Measurements from ENCODE around the gene INS. TPM values are rescaled to one million over a fixed set of nuclear protein-coding genes. Genes with fewer than 3 reads are reported as not detected.

The INS gene
- total RNA-seq, 2 experiments from 2014 or later = not detected

- no peaks in the 10 kb centered on the region for H3K36me3 Mint-ChIP-seq (ENCODE audit: low read depth)
- TF ChIP-seq, protein P1, sequence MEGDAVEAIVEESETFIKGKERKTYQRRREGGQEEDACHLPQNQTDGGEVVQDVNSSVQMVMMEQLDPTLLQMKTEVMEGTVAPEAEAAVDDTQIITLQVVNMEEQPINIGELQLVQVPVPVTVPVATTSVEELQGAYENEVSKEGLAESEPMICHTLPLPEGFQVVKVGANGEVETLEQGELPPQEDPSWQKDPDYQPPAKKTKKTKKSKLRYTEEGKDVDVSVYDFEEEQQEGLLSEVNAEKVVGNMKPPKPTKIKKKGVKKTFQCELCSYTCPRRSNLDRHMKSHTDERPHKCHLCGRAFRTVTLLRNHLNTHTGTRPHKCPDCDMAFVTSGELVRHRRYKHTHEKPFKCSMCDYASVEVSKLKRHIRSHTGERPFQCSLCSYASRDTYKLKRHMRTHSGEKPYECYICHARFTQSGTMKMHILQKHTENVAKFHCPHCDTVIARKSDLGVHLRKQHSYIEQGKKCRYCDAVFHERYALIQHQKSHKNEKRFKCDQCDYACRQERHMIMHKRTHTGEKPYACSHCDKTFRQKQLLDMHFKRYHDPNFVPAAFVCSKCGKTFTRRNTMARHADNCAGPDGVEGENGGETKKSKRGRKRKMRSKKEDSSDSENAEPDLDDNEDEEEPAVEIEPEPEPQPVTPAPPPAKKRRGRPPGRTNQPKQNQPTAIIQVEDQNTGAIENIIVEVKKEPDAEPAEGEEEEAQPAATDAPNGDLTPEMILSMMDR (IDR thresholded peaks at IDR 0.05) = no peak
- Histone ChIP-seq H3K36me3 (ENCODE audit: insufficient read depth, low read length) (no peaks in the 10 kb centered on the region), H3K27ac (ENCODE audit: low read depth in 1 of 2, low read length in 2 of 2) (no peak overlapping the region), H3K4me3 (ENCODE audit: low read length) (no peak overlapping the region), H3K9me3 (ENCODE audit: control insufficient read depth in 1 of 2, insufficient read depth in 1 of 2, low read length in 2 of 2) (peaks cover 0 to 12% of the 10 kb centered on the region in 2 experiments), H3K27me3 (ENCODE audit: control insufficient read depth in 1 of 2, insufficient read depth in 2 of 2, low read length in 2 of 2) (peaks cover 0 to 18% of the 10 kb centered on the region in 2 experiments), H3K4me1 (ENCODE audit: insufficient read depth, low read length) (no peaks in the 10 kb centered on the region)
- intact Hi-C loops (cut with DNase I, micrococcal nuclease) = no loop called here
- no peak for DNase-seq
- ChIA-PET POLR2A (no interaction called here), CTCF (no interaction called here)
- no peaks in the 10 kb centered on the region for H3K9me3 Mint-ChIP-seq
- H3K4me3 Mint-ChIP-seq = no peak overlapping the region
- H3K4me1 Mint-ChIP-seq (ENCODE audit: low read depth) = no peaks in the 10 kb centered on the region
- no peak overlapping the region for H3K27ac Mint-ChIP-seq
- H3K27me3 Mint-ChIP-seq = peaks cover 32% of the 10 kb centered on the region
- ATAC-seq (ENCODE audit: poor library complexity) = no peak
Observed at GRCh38 chr11:2121227-2122130, 39.5 kb downstream of the INS start.

DNA sequence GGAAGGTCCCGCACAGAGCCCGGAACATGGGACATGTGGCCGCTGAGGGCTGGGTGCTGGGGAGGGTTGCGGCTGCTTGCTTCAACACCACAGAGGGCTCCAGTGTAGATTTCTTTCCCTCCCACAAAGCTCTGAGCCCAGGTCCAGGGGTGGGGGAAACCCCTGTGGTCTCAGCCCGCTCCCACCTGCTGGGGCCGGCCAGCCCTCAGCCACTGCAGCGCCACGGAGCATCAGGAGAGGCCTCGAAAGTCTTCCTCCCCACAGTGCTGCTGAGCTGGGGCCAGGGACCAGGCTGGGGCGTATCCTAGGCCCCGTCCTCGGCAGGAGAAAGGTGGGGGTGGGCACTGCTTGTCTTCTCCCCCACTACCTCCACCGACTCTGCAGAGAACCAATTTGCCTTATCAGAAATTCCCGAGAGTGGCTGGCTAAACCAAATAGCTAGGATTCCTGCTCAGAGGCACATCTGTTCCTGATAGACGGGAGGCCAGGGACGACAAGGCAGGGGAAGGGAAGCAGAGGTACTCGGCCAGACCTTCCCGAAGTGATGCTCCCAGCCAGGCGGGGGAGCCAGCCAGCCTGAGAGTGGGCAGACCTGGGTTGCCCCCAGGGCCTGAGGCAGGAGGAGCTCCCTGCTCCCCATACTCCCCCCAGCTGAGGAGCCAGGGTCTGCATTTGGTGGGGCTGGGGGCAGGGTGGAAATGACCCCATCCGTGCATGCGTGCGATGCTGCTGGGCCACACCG lies 40.5 kb downstream of the INS start:
- no peak overlapping the region for H3K4me3 ChIP-seq (ENCODE audit: low read length)
- intact Hi-C loops (cut with DNase I, micrococcal nuclease) = no loop called here
- H3K4me3 Mint-ChIP-seq = no peak overlapping the region
- TF ChIP-seq, protein P1 (IDR thresholded peaks at IDR 0.05) = no peak
- DNase-seq (no peak), ATAC-seq (ENCODE audit: poor library complexity) (no peak)
- H3K27me3 ChIP-seq (ENCODE audit: control insufficient read depth in 1 of 2, insufficient read depth in 2 of 2, low read length in 2 of 2) = peaks cover 0 to 18% of the 10 kb centered on the region in 2 experiments
- H3K9me3 Mint-ChIP-seq = no peaks in the 10 kb centered on the region
- H3K27ac Mint-ChIP-seq = no peak overlapping the region
- no peaks in the 10 kb centered on the region for H3K4me1 Mint-ChIP-seq (ENCODE audit: low read depth)
- H3K9me3 ChIP-seq (ENCODE audit: control insufficient read depth in 1 of 2, insufficient read depth in 1 of 2, low read length in 2 of 2) = peaks cover 0 to 18% of the 10 kb centered on the region in 2 experiments
- POLR2A ChIA-PET = no interaction called here
- no peaks in the 10 kb centered on the region for H3K4me1 ChIP-seq (ENCODE audit: insufficient read depth, low read length)
- H3K27ac ChIP-seq (ENCODE audit: low read depth in 1 of 2, low read length in 2 of 2) = no peak overlapping the region
- CTCF ChIA-PET = no interaction called here
- H3K27me3 Mint-ChIP-seq = peaks cover 32% of the 10 kb centered on the region
- no peaks in the 10 kb centered on the region for H3K36me3 ChIP-seq (ENCODE audit: insufficient read depth, low read length)
- no peaks in the 10 kb centered on the region for H3K36me3 Mint-ChIP-seq (ENCODE audit: low read depth)

DNA sequence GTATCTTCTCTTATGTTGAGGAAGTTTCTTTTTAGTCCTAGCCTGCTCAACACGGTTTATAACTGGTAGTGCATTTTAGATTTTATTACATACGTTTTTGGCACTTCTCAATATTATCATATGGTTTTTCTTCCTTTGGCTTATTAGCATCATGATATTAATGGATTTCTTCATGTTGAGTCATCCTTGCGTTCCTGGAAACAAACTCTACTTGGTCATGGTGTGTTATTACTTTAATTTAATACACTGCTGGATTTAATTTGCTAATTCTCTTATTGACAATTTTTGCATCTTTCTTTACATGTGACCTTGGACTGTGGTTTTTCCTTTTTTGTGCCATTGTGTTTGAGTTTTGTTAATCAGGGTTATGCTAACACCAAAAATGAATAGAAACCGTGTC lies 42.3 kb downstream of the INS start:
- Histone ChIP-seq H3K27me3 (ENCODE audit: control insufficient read depth in 1 of 2, insufficient read depth in 2 of 2, low read length in 2 of 2) (peaks cover 0 to 18% of the 10 kb centered on the region in 2 experiments), H3K27ac (ENCODE audit: low read depth in 1 of 2, low read length in 2 of 2) (no peak overlapping the region), H3K4me3 (ENCODE audit: low read length) (no peak overlapping the region), H3K36me3 (ENCODE audit: insufficient read depth, low read length) (no peaks in the 10 kb centered on the region), H3K9me3 (ENCODE audit: control insufficient read depth in 1 of 2, insufficient read depth in 1 of 2, low read length in 2 of 2) (peaks cover 0 to 20% of the 10 kb centered on the region in 2 experiments), H3K4me1 (ENCODE audit: insufficient read depth, low read length) (no peaks in the 10 kb centered on the region)
- H3K36me3 Mint-ChIP-seq (ENCODE audit: low read depth) = no peaks in the 10 kb centered on the region
- DNase-seq (no peak), ATAC-seq (ENCODE audit: poor library complexity) (no peak)
- no peak overlapping the region for H3K27ac Mint-ChIP-seq
- CTCF ChIA-PET = no interaction called here
- H3K9me3 Mint-ChIP-seq = no peaks in the 10 kb centered on the region
- no peak overlapping the region for H3K4me3 Mint-ChIP-seq
- no peaks in the 10 kb centered on the region for H3K4me1 Mint-ChIP-seq (ENCODE audit: low read depth)
- TF ChIP-seq, protein P1 (IDR thresholded peaks at IDR 0.05) = no peak
- POLR2A ChIA-PET = no interaction called here
- peaks cover 30% of the 10 kb centered on the region for H3K27me3 Mint-ChIP-seq
- intact Hi-C loops (cut with DNase I, micrococcal nuclease) = no loop called here
